HCT116 (cell line): ENCODE data around the gene HOXC11. TPM values are rescaled to one million over a fixed set of nuclear protein-coding genes. Genes with fewer than 3 reads are reported as not detected.

Experiments used
- ATAC-seq: fragments of 200-7000 bp; cut with Tn5 transposase; 2 replicates; pipeline ENCODE4 v1.9.1; 2020; ENCODE audit warnings: mild to moderate bottlenecking, moderate library complexity
- BruUV-seq: library from RNA; stranded (reverse); fragments of 400-500 nt; replicated peaks from 2 replicates; lab custom pipeline; 2021; lab: Mats Ljungman, UMichigan
- CTCF ChIA-PET: fragments of 300-600 bp; sonication (Branson Sonifier 250); formaldehyde crosslinking; loops from one replicate; lab custom pipeline; 2021; ENCODE audit warnings: antibody characterized with exemption; lab: Charles Lee
- POLR2A ChIA-PET: fragments of 300-600, 350-600 bp; sonication (Branson Sonifier 250); formaldehyde crosslinking; loops from one replicate; lab custom pipeline; 2021; ENCODE audit warnings: antibody characterized with exemption; lab: Charles Lee
- RAD21 ChIA-PET, 2 experiments: fragments of 300-600 bp; sonication (Branson Sonifier 250); formaldehyde crosslinking; loops; one replicate each; lab custom pipeline; 2023; ENCODE audit warnings: low total read pairs in 2 of 2; ENCODE audit not compliant: uncharacterized antibody in 2 of 2, unreplicated experiment in 2 of 2, low non-redundant PET in 1 of 2; lab: Charles Lee
- DNase-seq: peaks from one replicate; pipeline ENCODE4 v3.0.0-alpha.2; 2010; ENCODE audit warnings: low read depth, low spot score
- H2AFZ ChIP-seq: fragments of 200-600 bp; shearing (Covaris generic), sonication (generic); 2 replicates; pipeline ENCODE4 v1.6.1; 2017; ENCODE audit warnings: low read depth, mixed run types, mixed read lengths, antibody characterized with exemption, low read length; ENCODE audit not compliant: poor library complexity, severe bottlenecking
- H3K27ac ChIP-seq: 2 replicates; pipeline ENCODE4 v1.5.1; 2012; ENCODE audit warnings: low read depth, low read length
- H3K27me3 ChIP-seq: fragments of 200-600 bp; sonication (generic); 2 replicates; pipeline ENCODE4 v1.6.1; 2016; ENCODE audit warnings: mixed run types, low read length, mixed read lengths; ENCODE audit not compliant: insufficient read depth
- H3K36me3 ChIP-seq, 2 experiments: fragments of 200-500 bp in 1 of 2; fragments of 200-600 bp in 1 of 2; sonication (Bioruptor generic) in 1 of 2; sonication (generic) in 1 of 2; 2 replicates each; pipeline versions ENCODE4 v1.5.1 to v1.6.1; 2014 to 2016; ENCODE audit warnings: low read length in 2 of 2, inconsistent platforms in 1 of 2, mixed read lengths in 1 of 2, mixed run types in 1 of 2; ENCODE audit not compliant: insufficient read depth in 2 of 2, control insufficient read depth in 1 of 2
- H3K4me1 ChIP-seq, 2 experiments: fragments of 200-600 bp in 1 of 2; sonication (generic) in 1 of 2; 2 replicates each; pipeline versions ENCODE4 v1.5.1 to v1.6.1; 2012 to 2017; ENCODE audit warnings: low read length in 2 of 2, inconsistent platforms in 1 of 2, mild to moderate bottlenecking in 1 of 2, mixed read lengths in 1 of 2, mixed run types in 1 of 2, moderate library complexity in 1 of 2; ENCODE audit not compliant: insufficient read depth in 2 of 2, control insufficient read depth in 1 of 2
- H3K4me2 ChIP-seq: fragments of 200-600 bp; sonication (generic); 2 replicates; pipeline ENCODE4 v1.6.1; 2017; ENCODE audit warnings: mixed run types, low read length, mixed read lengths
- H3K4me3 ChIP-seq, 2 experiments: fragments of 200-600 bp in 1 of 2; sonication (generic) in 1 of 2; replicated peaks in 1 of 2; 2 replicates each; pipeline ENCODE4 v1.5.1; 2011 to 2016; ENCODE audit warnings: low read length in 2 of 2, control low read depth in 1 of 2, low read depth in 1 of 2, mild to moderate bottlenecking in 1 of 2, mixed read lengths in 1 of 2, mixed run types in 1 of 2
- H3K79me2 ChIP-seq: fragments of 200-600 bp; sonication (generic); 2 replicates; pipeline ENCODE4 v1.6.1; 2017; ENCODE audit warnings: mild to moderate bottlenecking, mixed run types, low read length, moderate library complexity, mixed read lengths; ENCODE audit not compliant: insufficient read depth
- H3K9ac ChIP-seq: fragments of 200-600 bp; sonication (generic); 2 replicates; pipeline ENCODE4 v1.6.1; 2016; ENCODE audit warnings: low read length, mixed read lengths
- H3K9me2 ChIP-seq: fragments of 200-600 bp; sonication (generic), shearing (Covaris generic); 2 replicates; pipeline ENCODE4 v1.6.1; 2017; ENCODE audit warnings: mixed run types, mild to moderate bottlenecking, moderate library complexity; ENCODE audit not compliant: insufficient read depth
- H3K9me3 ChIP-seq, 2 experiments: fragments of 200-500 bp in 1 of 2; fragments of 200-600 bp in 1 of 2; sonication (Bioruptor generic) in 1 of 2; sonication (generic) in 1 of 2; 2 replicates each; pipeline ENCODE4 v1.6.1; 2014 to 2017; ENCODE audit warnings: low read length in 2 of 2, mixed read lengths in 2 of 2, inconsistent platforms in 1 of 2, low read depth in 1 of 2, mild to moderate bottlenecking in 1 of 2, mixed run types in 1 of 2, moderate library complexity in 1 of 2; ENCODE audit not compliant: control insufficient read depth in 1 of 2, insufficient read depth in 1 of 2
- H4K20me1 ChIP-seq: fragments of 200-600 bp; sonication (generic), shearing (Covaris generic); 2 replicates; pipeline ENCODE4 v1.6.1; 2017; ENCODE audit warnings: mixed run types, mild to moderate bottlenecking, moderate library complexity; ENCODE audit not compliant: insufficient read depth
- CEBPB ChIP-seq: IDR thresholded peaks from 2 replicates; pipeline ENCODE4 v1.6.1; 2012; ENCODE audit warnings: low read depth
- CTCF ChIP-seq, 3 experiments: fragments of 200-600 bp in 1 of 3; sonication (generic) in 1 of 3; IDR thresholded peaks in 2 of 3; conservative IDR thresholded peaks in 1 of 3; 2 replicates each; pipeline ENCODE4 v1.5.1; 2012 to 2017; ENCODE audit warnings: low read depth in 2 of 3, low read length in 2 of 3, antibody characterized with exemption in 1 of 3, borderline replicate concordance in 1 of 3, control low read depth in 1 of 3, mild to moderate bottlenecking in 1 of 3, mixed read lengths in 1 of 3, mixed run types in 1 of 3, moderate library complexity in 1 of 3; ENCODE audit not compliant: insufficient read depth in 1 of 3
- intact Hi-C: fragments of 100-400 bp; cut with micrococcal nuclease; formaldehyde crosslinking; loops from 2 replicates; pipeline ENCODE4 v1.10.0; 2022
- total RNA-seq: library from RNA; stranded (reverse); gene quantifications from one replicate; pipeline ENCODE4 v1.2.1, GENCODE V29; 2021; ENCODE audit not compliant: unreplicated experiment

Gene HOXC11
- total RNA-seq, 1 experiment from 2014 or later: 0.22 TPM

GRCh38 chr12:54017027-54017788, 44.3 kb downstream of the HOXC11 start:
- H3K9me3 ChIP-seq: no peaks in the 10 kb centered on the region
- H3K4me2 ChIP-seq: peak overlapping the region; percentile 99
- H3K4me3 ChIP-seq: peak overlapping the region; percentile 76 to 88
- CTCF ChIA-PET: interaction anchor here (0.6 to 4.3 kb wide), 24 partner anchors 9 to 382 kb away, joined by 3 to 43 read pairs (median 4); partner anchors contain the start of genes HOXC10, HOXC5, HOXC6 and HOXC9
- no peaks in the 10 kb centered on the region for H3K27me3 ChIP-seq
- RAD21 ChIA-PET: interaction anchor here (0.6 to 1.3 kb wide), 13 partner anchors 9 to 271 kb away, joined by 3 to 9 read pairs (median 3); partner anchors contain the start of gene HOXC9 (in 1 of the 2)
- H3K9ac ChIP-seq: peak overlapping the region; percentile 94
- intact Hi-C loops: no loop called here
- no peaks in the 10 kb centered on the region for H3K9me2 ChIP-seq
- no peaks in the 10 kb centered on the region for H4K20me1 ChIP-seq
- peak in 1 of 3 experiments; percentile 26; a peak in 2 of 6 replicates for TF ChIP-seq CTCF (IDR thresholded peaks at IDR 0.05 in 2 of 3, conservative IDR thresholded peaks at IDR 0.05 in 1 of 3; ENCODE audit: borderline replicate concordance in 1 of 3, insufficient read depth in 1 of 3, low read depth in 2 of 3, low read length in 2 of 3)
- TF ChIP-seq CEBPB: no peak
- BruUV-seq: TSS peak; percentile 86
- POLR2A ChIA-PET: interaction anchor here (0.7 to 2.4 kb wide), 14 partner anchors 9 to 184 kb away, joined by 3 to 23 read pairs (median 4); partner anchors contain the start of genes HOXC6, HOXC8, HOXC9 and SMUG1
- no peaks in the 10 kb centered on the region for H3K36me3 ChIP-seq
- peak overlapping the region; percentile 94 for H3K27ac ChIP-seq
- no peak for DNase-seq
- peaks cover 24 to 43% of the 10 kb centered on the region in 2 experiments for H3K4me1 ChIP-seq
- peak overlapping the region; percentile 61 for H2AFZ ChIP-seq
- H3K79me2 ChIP-seq: no peaks in the 10 kb centered on the region
- peak; percentile 62 for ATAC-seq
